ENCODE results near the gene KCNJ9.

The KCNJ9 gene

GRCh38 chr1:160066829-160067745 is 14.3 kb upstream of the KCNJ9 start:
- Histone ChIP-seq H3K18ac (ENCODE audit: low read length) (no peak overlapping the region), H4K12ac (ENCODE audit: low read depth, low read length) (no peak overlapping the region), H3K27me3 (ENCODE audit: insufficient read depth, low read length) (no peaks in the 10 kb centered on the region), H2BK5ac (ENCODE audit: low read depth, low read length, poor library complexity) (no peak overlapping the region), H3K9ac (ENCODE audit: low read length) (no peak overlapping the region), H2AFZ (ENCODE audit: insufficient read depth, low read length, poor library complexity) (no peak overlapping the region), H3K27ac (ENCODE audit: low read depth, low read length) (no peak overlapping the region), H3K14ac (ENCODE audit: low read length) (no peak overlapping the region), H3K4me3 (ENCODE audit: low read depth, low read length) (no peak overlapping the region), H2AK5ac (ENCODE audit: low read length) (no peak overlapping the region), H3K23ac (ENCODE audit: low read length) (no peak overlapping the region), H2BK120ac (ENCODE audit: insufficient read depth, low read length, poor library complexity) (no peak overlapping the region), H2BK12ac (ENCODE audit: low read length) (no peak overlapping the region), H3K9me3 (ENCODE audit: insufficient read depth, low read depth, low read length) (peaks cover under 1% of the 10 kb centered on the region), H4K91ac (ENCODE audit: low read depth, low read length) (no peak overlapping the region), H3K4me1 (ENCODE audit: control insufficient read depth in 1 of 2, insufficient read depth in 2 of 2, low read length in 2 of 2) (peaks cover 5 to 22% of the 10 kb centered on the region in 2 experiments), H3K79me1 (ENCODE audit: low read length) (no peaks in the 10 kb centered on the region), H3K4ac (ENCODE audit: low read depth, low read length) (no peak overlapping the region), H3K79me2 (ENCODE audit: control insufficient read depth, insufficient read depth, low read length, poor library complexity) (no peaks in the 10 kb centered on the region), H3K4me2 (ENCODE audit: low read length) (no peak overlapping the region), H3K36me3 (ENCODE audit: control insufficient read depth in 1 of 2, insufficient read depth in 2 of 2, low read length in 2 of 2) (no peaks in the 10 kb centered on the region), H4K8ac (ENCODE audit: low read depth, low read length) (no peak overlapping the region)
- no CpG with 5 or more reads among the region's 6 CpGs for WGBS (ENCODE audit: extremely low coverage, insufficient coverage, insufficient read length)
- no peak for DNase-seq

- Histone ChIP-seq H3K79me2 (ENCODE audit: control insufficient read depth, insufficient read depth, low read length, poor library complexity) (no peaks in the 10 kb centered on the region), H3K4me2 (ENCODE audit: low read length) (no peak overlapping the region), H3K9ac (ENCODE audit: low read length) (no peak overlapping the region), H2BK5ac (ENCODE audit: low read depth, low read length, poor library complexity) (no peak overlapping the region), H4K91ac (ENCODE audit: low read depth, low read length) (no peak overlapping the region), H3K9me3 (ENCODE audit: insufficient read depth, low read depth, low read length) (no peaks in the 10 kb centered on the region), H2AK5ac (ENCODE audit: low read length) (no peak overlapping the region), H3K4ac (ENCODE audit: low read depth, low read length) (no peak overlapping the region), H3K4me1 (ENCODE audit: control insufficient read depth in 1 of 2, insufficient read depth in 2 of 2, low read length in 2 of 2) (peaks cover 5 to 22% of the 10 kb centered on the region in 2 experiments), H4K8ac (ENCODE audit: low read depth, low read length) (no peak overlapping the region), H2AFZ (ENCODE audit: insufficient read depth, low read length, poor library complexity) (no peak overlapping the region), H3K36me3 (ENCODE audit: control insufficient read depth in 1 of 2, insufficient read depth in 2 of 2, low read length in 2 of 2) (no peaks in the 10 kb centered on the region), H3K27ac (ENCODE audit: low read depth, low read length) (no peak overlapping the region), H2BK12ac (ENCODE audit: low read length) (no peak overlapping the region), H3K79me1 (ENCODE audit: low read length) (no peaks in the 10 kb centered on the region), H3K18ac (ENCODE audit: low read length) (no peak overlapping the region), H3K4me3 (ENCODE audit: low read depth, low read length) (no peak overlapping the region), H3K27me3 (ENCODE audit: insufficient read depth, low read length) (no peaks in the 10 kb centered on the region), H3K23ac (ENCODE audit: low read length) (no peak overlapping the region), H2BK120ac (ENCODE audit: insufficient read depth, low read length, poor library complexity) (no peak overlapping the region), H3K14ac (ENCODE audit: low read length) (no peak overlapping the region), H4K12ac (ENCODE audit: low read depth, low read length) (no peak overlapping the region)
- DNase-seq = no peak
- no CpG with 5 or more reads among the region's 5 CpGs for WGBS (ENCODE audit: extremely low coverage, insufficient coverage, insufficient read length)
Measured at GRCh38 chr1:160068225-160068624, 13.1 kb upstream of the KCNJ9 start.

- H3K4ac ChIP-seq (ENCODE audit: low read depth, low read length) = no peak within 1 kb of the TSS
- H3K14ac ChIP-seq (ENCODE audit: low read length) = no peak within 1 kb of the TSS
- no peaks in the 10 kb centered on the region for H3K36me3 ChIP-seq (ENCODE audit: control insufficient read depth in 1 of 2, insufficient read depth in 2 of 2, low read length in 2 of 2)
- no peaks in the 10 kb centered on the region for H3K79me1 ChIP-seq (ENCODE audit: low read length)
- H2AFZ ChIP-seq (ENCODE audit: insufficient read depth, low read length, poor library complexity) = peak within 1 kb of the TSS; percentile 92
- peak within 1 kb of the TSS; percentile 73 for H3K4me3 ChIP-seq (ENCODE audit: low read depth, low read length)
- H3K23ac ChIP-seq (ENCODE audit: low read length) = no peak within 1 kb of the TSS
- no peak within 1 kb of the TSS for H2BK120ac ChIP-seq (ENCODE audit: insufficient read depth, low read length, poor library complexity)
- no peak within 1 kb of the TSS for H3K27ac ChIP-seq (ENCODE audit: low read depth, low read length)
- no peaks in the 10 kb centered on the region for H3K9me3 ChIP-seq (ENCODE audit: insufficient read depth, low read depth, low read length)
- H3K18ac ChIP-seq (ENCODE audit: low read length) = peak within 1 kb of the TSS; percentile 64
- no peak within 1 kb of the TSS for H2BK5ac ChIP-seq (ENCODE audit: low read depth, low read length, poor library complexity)
- no peak within 1 kb of the TSS for H2AK5ac ChIP-seq (ENCODE audit: low read length)
- H3K27me3 ChIP-seq (ENCODE audit: insufficient read depth, low read length) = no peaks in the 10 kb centered on the region
- no peak within 1 kb of the TSS for H3K9ac ChIP-seq (ENCODE audit: low read length)
- WGBS (ENCODE audit: extremely low coverage, insufficient coverage, insufficient read length) = no CpG with 5 or more reads among the region's 32 CpGs
- no peak within 1 kb of the TSS for H4K12ac ChIP-seq (ENCODE audit: low read depth, low read length)
- peak within 1 kb of the TSS; percentile 94 for H3K4me2 ChIP-seq (ENCODE audit: low read length)
- H3K79me2 ChIP-seq (ENCODE audit: control insufficient read depth, insufficient read depth, low read length, poor library complexity) = no peaks in the 10 kb centered on the region
- no peak within 1 kb of the TSS for H4K91ac ChIP-seq (ENCODE audit: low read depth, low read length)
- H3K4me1 ChIP-seq (ENCODE audit: control insufficient read depth in 1 of 2, insufficient read depth in 2 of 2, low read length in 2 of 2) = peaks cover 3 to 20% of the 10 kb centered on the region in 2 experiments
- H4K8ac ChIP-seq (ENCODE audit: low read depth, low read length) = peak within 1 kb of the TSS; percentile 49
- no peak within 1 kb of the TSS for H2BK12ac ChIP-seq (ENCODE audit: low read length)
- DNase-seq = no peak
Measured at GRCh38 chr1:160069460-160070231, 11.7 kb upstream of the KCNJ9 start, which contains the start of gene KCNJ10. KCNJ10 (minus strand) TSS chr1:160070160; CDS start chr1:160042532, 27,628 bp downstream.

DNA sequence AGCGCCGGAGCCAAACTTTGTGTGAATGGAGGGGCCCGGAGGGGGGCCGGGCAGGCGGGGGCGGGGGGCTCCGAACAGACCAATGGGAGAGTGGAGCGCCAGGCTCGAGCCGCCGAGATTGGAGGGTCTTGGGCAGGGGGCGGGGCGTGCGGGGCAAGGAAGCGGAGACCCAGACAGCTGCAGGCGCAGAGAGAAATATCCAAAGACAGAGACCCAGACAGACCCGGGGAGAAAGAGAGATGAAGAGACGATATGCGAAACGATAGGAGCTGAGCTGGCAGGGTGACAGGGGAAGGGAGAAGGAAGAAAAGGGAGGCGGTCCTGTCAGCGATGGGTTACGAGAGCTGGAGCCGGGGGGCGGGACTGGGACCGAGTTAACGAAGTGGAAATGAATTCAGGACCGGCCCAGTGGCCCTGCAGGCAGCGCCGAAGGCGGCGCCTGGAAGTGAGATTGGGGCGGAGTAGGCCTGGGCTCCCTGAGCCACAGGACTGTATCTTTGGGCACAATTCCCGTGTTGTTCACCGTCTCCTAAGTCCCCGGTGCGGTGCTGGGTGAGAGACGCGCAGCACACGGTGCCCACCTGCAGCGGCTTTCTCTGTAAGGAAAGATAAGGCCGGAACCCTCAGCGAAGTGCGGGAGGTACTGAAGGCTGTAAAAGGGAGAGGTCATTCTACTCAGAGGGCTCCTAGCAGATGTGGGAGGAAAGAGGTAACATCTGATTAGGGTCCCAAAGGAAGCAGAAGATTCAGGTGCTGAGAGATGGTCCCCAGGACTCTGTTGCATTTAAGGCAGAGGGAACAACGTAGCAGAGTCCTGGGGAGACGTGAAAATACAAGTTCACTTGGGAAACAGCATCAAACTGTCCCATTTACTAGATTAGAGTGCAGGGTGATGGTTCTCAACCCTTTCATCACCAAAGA is 10.8 kb upstream of the KCNJ9 start:
- no peak overlapping the region for H3K27ac ChIP-seq (ENCODE audit: low read depth, low read length)
- no peak overlapping the region for H2BK12ac ChIP-seq (ENCODE audit: low read length)
- peak overlapping the region; percentile 73 for H3K4me3 ChIP-seq (ENCODE audit: low read depth, low read length)
- no peak overlapping the region for H2BK120ac ChIP-seq (ENCODE audit: insufficient read depth, low read length, poor library complexity)
- no peak overlapping the region for H3K14ac ChIP-seq (ENCODE audit: low read length)
- H4K8ac ChIP-seq (ENCODE audit: low read depth, low read length) = no peak overlapping the region
- DNase-seq = peak; percentile 62 to 75
- H3K9me3 ChIP-seq (ENCODE audit: insufficient read depth, low read depth, low read length) = no peaks in the 10 kb centered on the region
- H4K12ac ChIP-seq (ENCODE audit: low read depth, low read length) = no peak overlapping the region
- no peaks in the 10 kb centered on the region for H3K36me3 ChIP-seq (ENCODE audit: control insufficient read depth in 1 of 2, insufficient read depth in 2 of 2, low read length in 2 of 2)
- no peak overlapping the region for H2BK5ac ChIP-seq (ENCODE audit: low read depth, low read length, poor library complexity)
- no peak overlapping the region for H3K4ac ChIP-seq (ENCODE audit: low read depth, low read length)
- H3K79me2 ChIP-seq (ENCODE audit: control insufficient read depth, insufficient read depth, low read length, poor library complexity) = no peaks in the 10 kb centered on the region
- H3K23ac ChIP-seq (ENCODE audit: low read length) = no peak overlapping the region
- H3K4me2 ChIP-seq (ENCODE audit: low read length) = peak overlapping the region; percentile 94
- no peak overlapping the region for H3K18ac ChIP-seq (ENCODE audit: low read length)
- H3K9ac ChIP-seq (ENCODE audit: low read length) = no peak overlapping the region
- H3K27me3 ChIP-seq (ENCODE audit: insufficient read depth, low read length) = no peaks in the 10 kb centered on the region
- peak overlapping the region; percentile 92 for H2AFZ ChIP-seq (ENCODE audit: insufficient read depth, low read length, poor library complexity)
- no CpG with 5 or more reads among the region's 46 CpGs for WGBS (ENCODE audit: extremely low coverage, insufficient coverage, insufficient read length)
- no peak overlapping the region for H4K91ac ChIP-seq (ENCODE audit: low read depth, low read length)
- no peak overlapping the region for H2AK5ac ChIP-seq (ENCODE audit: low read length)
- no peaks in the 10 kb centered on the region for H3K79me1 ChIP-seq (ENCODE audit: low read length)
- peaks cover 0 to 14% of the 10 kb centered on the region in 2 experiments for H3K4me1 ChIP-seq (ENCODE audit: control insufficient read depth in 1 of 2, insufficient read depth in 2 of 2, low read length in 2 of 2)

Measured in trophoblast cell (in vitro differentiated cells and primary cell).